Measurements from ENCODE around the gene EPB41.

DNA sequence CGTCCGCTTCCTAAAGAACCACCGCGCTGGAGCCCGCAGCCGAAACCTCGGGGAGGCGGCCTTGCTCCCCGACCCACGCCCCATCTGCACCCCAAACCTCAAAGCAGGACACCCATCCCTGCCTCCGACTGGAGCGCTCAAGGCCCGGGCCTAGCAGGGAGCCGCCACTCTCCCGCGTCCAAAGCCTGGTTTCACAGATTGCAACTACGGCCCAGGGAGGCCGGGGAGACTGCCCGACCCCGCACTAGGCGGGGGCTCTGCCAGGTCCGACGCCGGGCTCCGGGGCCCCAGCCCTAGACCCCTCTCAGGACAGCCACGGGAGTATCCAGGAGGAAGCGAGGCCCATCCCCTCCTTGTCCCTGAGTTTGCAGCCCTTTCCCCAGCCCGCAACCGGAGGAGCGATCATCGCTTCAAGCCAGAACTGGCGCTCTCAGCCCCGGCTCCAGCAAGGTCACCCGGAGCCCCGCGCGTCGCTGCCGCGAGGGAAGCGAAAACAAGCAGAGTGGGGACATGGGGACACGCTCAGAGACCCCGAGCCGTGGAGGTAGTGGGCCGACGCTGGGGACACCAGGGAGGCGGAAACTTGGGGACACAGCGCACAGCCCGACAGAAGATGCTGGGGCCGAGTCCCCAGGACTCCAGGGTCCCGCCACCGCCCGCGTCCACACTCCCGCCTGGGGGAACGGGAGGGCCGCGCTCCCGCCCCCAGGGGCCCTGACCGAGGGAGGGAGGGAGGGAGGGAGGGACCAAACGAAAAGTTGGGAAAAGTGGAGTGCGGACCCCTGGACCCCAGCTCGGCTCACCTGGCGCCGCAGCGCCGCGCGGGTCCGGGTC, 208.9 kb downstream of the EPB41 start:
- TF ChIP-seq, protein P1, sequence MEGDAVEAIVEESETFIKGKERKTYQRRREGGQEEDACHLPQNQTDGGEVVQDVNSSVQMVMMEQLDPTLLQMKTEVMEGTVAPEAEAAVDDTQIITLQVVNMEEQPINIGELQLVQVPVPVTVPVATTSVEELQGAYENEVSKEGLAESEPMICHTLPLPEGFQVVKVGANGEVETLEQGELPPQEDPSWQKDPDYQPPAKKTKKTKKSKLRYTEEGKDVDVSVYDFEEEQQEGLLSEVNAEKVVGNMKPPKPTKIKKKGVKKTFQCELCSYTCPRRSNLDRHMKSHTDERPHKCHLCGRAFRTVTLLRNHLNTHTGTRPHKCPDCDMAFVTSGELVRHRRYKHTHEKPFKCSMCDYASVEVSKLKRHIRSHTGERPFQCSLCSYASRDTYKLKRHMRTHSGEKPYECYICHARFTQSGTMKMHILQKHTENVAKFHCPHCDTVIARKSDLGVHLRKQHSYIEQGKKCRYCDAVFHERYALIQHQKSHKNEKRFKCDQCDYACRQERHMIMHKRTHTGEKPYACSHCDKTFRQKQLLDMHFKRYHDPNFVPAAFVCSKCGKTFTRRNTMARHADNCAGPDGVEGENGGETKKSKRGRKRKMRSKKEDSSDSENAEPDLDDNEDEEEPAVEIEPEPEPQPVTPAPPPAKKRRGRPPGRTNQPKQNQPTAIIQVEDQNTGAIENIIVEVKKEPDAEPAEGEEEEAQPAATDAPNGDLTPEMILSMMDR (IDR thresholded peaks at IDR 0.05): no peak
- TF ChIP-seq POLR2AphosphoS5 (IDR thresholded peaks at IDR 0.05; ENCODE audit: low read depth, low read length): no peak
- TF ChIP-seq SIN3A (IDR thresholded peaks at IDR 0.05; ENCODE audit: borderline replicate concordance, insufficient read depth, low read depth, low read length): no peak
- TF ChIP-seq, protein P2, sequence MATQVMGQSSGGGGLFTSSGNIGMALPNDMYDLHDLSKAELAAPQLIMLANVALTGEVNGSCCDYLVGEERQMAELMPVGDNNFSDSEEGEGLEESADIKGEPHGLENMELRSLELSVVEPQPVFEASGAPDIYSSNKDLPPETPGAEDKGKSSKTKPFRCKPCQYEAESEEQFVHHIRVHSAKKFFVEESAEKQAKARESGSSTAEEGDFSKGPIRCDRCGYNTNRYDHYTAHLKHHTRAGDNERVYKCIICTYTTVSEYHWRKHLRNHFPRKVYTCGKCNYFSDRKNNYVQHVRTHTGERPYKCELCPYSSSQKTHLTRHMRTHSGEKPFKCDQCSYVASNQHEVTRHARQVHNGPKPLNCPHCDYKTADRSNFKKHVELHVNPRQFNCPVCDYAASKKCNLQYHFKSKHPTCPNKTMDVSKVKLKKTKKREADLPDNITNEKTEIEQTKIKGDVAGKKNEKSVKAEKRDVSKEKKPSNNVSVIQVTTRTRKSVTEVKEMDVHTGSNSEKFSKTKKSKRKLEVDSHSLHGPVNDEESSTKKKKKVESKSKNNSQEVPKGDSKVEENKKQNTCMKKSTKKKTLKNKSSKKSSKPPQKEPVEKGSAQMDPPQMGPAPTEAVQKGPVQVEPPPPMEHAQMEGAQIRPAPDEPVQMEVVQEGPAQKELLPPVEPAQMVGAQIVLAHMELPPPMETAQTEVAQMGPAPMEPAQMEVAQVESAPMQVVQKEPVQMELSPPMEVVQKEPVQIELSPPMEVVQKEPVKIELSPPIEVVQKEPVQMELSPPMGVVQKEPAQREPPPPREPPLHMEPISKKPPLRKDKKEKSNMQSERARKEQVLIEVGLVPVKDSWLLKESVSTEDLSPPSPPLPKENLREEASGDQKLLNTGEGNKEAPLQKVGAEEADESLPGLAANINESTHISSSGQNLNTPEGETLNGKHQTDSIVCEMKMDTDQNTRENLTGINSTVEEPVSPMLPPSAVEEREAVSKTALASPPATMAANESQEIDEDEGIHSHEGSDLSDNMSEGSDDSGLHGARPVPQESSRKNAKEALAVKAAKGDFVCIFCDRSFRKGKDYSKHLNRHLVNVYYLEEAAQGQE (IDR thresholded peaks at IDR 0.05; ENCODE audit: insufficient read depth in 1 of 2, low read depth in 2 of 2, low read length in 1 of 2): no peak
